HEK293T (cell line): ENCODE results near the gene LIMCH1.

Experiments
- CTCF ChIA-PET: fragments of 350-600 bp; formaldehyde crosslinking; extraction: SDS; loops from one replicate; lab custom pipeline; 2021; ENCODE audit warnings: antibody characterized with exemption, inconsistent platforms; lab: Yijun Ruan, JAX
- POLR2A ChIA-PET: fragments of 350-600 bp; formaldehyde crosslinking; extraction: SDS; loops from one replicate; lab custom pipeline; 2020; ENCODE audit warnings: antibody characterized with exemption, inconsistent platforms; lab: Yijun Ruan, JAX
- DNase-seq: peaks from one replicate; pipeline ENCODE4 v3.0.0; 2012; ENCODE audit warnings: mixed read lengths; ENCODE audit errors: extremely low spot score
- ARNT ChIP-seq: fragments of 450-650 bp; IDR thresholded peaks from 2 replicates; pipeline ENCODE4 v1.6.1; 2017; ENCODE audit warnings: mild to moderate bottlenecking
- BHLHE40 ChIP-seq: fragments of 450-650 bp; IDR thresholded peaks from 2 replicates; pipeline ENCODE4 v1.6.1; 2016; ENCODE audit warnings: mild to moderate bottlenecking, moderate library complexity, borderline replicate concordance
- FOXA1 ChIP-seq: fragments of 450-650 bp; IDR thresholded peaks from 2 replicates; pipeline ENCODE4 v1.6.1; 2016; ENCODE audit warnings: mild to moderate bottlenecking
- FOXK2 ChIP-seq: fragments of 450-650 bp; IDR thresholded peaks from 2 replicates; pipeline ENCODE4 v1.6.1; 2016; ENCODE audit warnings: mild to moderate bottlenecking
- FOXM1 ChIP-seq: fragments of 450-650 bp; IDR thresholded peaks from 2 replicates; pipeline ENCODE4 v1.6.1; 2017; ENCODE audit warnings: mild to moderate bottlenecking, borderline replicate concordance
- LEF1 ChIP-seq: fragments of 450-650 bp; IDR thresholded peaks from 2 replicates; pipeline ENCODE4 v1.6.1; 2017; ENCODE audit warnings: mild to moderate bottlenecking, borderline replicate concordance
- TARDBP ChIP-seq: fragments of 450-650 bp; IDR thresholded peaks from 2 replicates; pipeline ENCODE4 v1.6.1; 2016

The LIMCH1 gene

GRCh38 chr4:41749631-41750039, 211.7 kb downstream of the LIMCH1 start:
- CTCF ChIA-PET: no interaction called here
- no peak for DNase-seq
- POLR2A ChIA-PET: interaction anchor here (0.6 kb wide), 1 partner anchor 234 kb away, joined by 3 read pairs; no protein-coding TSS in a partner anchor
- TF ChIP-seq FOXA1 (no peak), FOXM1 (no peak), LEF1 (no peak), ARNT (no peak), FOXK2 (no peak), TARDBP (no peak), BHLHE40 (no peak)
